Smooth muscle cell of bladder (primary cell): ENCODE measurements around the gene ZNF100. TPM values are rescaled to one million over a fixed set of nuclear protein-coding genes. Genes with fewer than 3 reads are reported as not detected.

Experiments used
- total RNA-seq: library from RNA; depleted of rRNA; stranded (reverse); fragments of >200 nt; gene quantifications from 2 replicates; pipeline ENCODE4 v1.2.3, GENCODE V29; 2014

The ZNF100 gene
- 1.00 and 1.4 TPM in 2 replicates for total RNA-seq

DNA sequence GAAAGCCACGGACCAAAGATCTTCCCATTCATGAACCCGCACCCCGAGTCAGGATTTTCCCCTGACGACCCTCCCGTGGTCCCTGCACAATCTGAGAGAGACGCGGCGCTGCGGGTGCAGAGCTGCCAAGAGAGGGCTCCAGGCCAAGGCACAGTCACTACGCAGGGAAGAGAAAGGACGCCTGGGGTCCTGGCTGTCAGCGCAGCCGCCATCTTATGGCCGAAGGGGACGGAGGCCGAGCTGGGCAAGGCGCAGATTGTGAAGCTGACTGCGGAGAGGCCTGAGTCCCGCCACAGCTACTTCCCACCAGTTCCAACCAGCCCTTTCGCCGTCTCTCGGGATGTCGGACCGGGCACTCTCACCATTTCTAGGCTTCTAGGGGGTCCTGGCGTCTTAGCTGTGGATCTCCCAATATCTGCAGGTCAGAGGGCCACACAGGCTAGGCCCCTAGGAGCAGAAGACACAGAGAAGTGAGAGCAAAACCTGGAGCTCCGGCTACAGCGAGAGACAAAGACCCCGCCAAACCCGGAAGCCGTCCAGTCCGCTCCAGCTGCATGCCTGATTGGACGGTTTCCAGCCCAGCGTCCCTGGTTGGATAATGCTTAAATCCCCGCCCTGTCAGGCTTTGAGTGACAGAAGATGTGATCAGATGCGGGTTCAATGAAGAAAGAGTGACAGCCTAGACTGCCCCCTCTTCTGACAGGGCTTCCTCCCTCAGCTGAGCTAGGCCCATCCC lies at the start of gene ZNF100:
ZNF100 (minus strand) TSS at position 515 of the 736 bp plus-strand sequence; CDS start at position 365, 150 bp downstream.

Other genes with a start within 250 kb of the ZNF100 start
- gene ZNF43, start 68.6 kb upstream of the ZNF100 start, total RNA-seq, result 3.4 TPM in 2 replicates
- gene ZNF208, start 243.4 kb upstream of the ZNF100 start, total RNA-seq, result 0.85 and 2.0 TPM in 2 replicates